HG03520 (cell line): ENCODE results near the gene TNN.
"Not testable (repeated sequence)": the region's sequence is repeated elsewhere in the genome, so short reads cannot be mapped to it uniquely, and the experiment has no call there.

Experiments used
- ATAC-seq: cut with Tn5 transposase; IDR thresholded peaks from one replicate; pipeline ENCODE4 v1.9.1; 2021; ENCODE audit warnings: mild to moderate bottlenecking, moderate library complexity; ENCODE audit not compliant: unreplicated experiment

The TNN gene

DNA sequence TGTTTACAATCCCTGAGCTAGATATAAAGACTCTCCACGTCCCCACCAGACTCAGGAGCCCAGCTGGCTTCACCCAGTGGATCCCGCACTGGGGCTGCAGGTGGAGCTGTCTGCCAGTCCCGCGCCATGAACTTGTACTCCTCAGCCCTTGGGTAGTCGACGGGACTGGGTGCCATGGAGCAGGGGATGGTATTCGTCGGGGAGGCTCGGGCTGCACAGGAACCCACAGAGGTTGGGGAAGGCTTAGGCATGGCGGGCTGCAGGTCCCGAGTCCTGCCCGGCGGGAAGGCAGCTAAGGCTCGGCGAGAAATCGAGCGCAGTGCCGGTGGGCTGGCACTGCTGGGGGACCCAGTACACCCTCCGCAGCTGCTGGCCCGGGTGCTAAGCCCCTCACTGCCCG lies 34.5 kb downstream of the TNN start:
- ATAC-seq: not testable (repeated sequence)

DNA sequence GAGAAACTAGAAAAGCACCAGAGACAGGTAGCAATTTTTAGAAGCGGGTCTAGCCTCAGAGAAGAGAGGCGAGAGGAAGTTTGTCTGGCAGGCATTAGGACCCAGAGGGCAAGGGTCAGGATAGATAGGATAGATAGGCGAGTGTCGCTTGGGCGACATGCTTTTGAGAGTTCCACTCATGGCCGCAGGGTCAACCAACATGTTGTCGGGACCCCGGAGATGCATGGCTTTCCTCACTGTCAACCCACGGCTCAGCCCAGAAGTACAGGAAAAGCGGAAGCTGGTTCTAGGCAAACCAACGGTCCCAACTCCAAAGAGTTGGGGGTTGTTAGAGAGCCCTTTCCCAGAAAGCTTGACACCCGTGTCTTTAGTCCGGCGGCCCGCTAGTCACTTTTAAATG lies 38.9 kb downstream of the TNN start:
- not testable (repeated sequence) for ATAC-seq

DNA sequence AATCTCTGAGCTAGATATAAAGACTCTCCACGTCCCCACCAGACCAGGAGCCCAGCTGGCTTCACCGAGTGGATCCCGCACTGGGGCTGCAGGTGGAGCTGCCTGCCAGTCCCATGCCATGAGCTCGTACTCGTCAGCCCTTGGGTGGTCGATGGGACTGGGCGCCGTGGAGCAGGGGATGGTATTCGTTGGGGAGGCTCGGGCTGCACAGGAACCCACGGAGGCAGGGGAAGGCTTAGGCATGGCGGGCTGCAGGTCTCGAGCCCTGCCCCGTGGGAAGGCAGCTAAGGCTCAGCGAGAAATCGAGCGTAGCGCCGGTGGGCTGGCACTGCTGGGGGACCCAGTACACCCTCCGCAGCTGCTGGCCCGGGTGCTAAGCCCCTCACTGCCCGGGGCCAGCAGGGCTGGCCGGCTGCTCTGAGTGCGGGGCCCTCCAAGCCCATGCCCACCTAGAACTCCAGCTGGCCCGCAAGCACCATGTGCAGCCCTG lies 40.7 kb downstream of the TNN start:
- ATAC-seq: not testable (repeated sequence)

- no peak for ATAC-seq
Observed at GRCh38 chr1:175114996-175115395, 47.4 kb downstream of the TNN start.

DNA sequence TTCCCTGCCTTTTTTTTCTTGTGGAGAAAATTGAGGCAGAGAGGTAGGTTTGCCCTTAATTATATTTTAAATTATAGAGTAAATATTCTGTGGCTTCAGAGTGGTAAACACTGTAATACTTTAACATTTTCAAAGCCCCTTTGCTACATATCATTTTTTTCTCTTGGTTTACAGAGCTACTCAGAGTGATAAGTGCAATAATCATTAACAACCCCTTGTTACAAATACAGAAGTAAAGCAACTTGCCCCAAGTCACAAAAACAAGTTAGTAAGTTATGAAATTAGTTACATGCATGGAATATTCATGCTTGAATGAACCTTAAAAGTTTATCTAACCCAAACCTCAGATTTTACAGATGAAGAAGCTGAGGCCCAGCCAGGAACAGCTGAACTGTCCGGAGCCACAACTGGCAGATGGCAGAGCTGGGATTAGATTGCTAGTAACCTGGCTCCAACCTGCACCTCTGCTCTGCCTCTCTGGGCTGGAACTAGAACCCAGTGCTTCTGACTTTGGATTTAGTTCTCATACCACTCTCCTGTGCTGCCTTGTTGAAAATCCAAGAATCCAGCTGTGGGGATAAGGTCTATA lies 48.7 kb downstream of the TNN start:
- no peak for ATAC-seq

- no peak for ATAC-seq
Observed at GRCh38 chr1:175116903-175117302, 49.3 kb downstream of the TNN start.

DNA sequence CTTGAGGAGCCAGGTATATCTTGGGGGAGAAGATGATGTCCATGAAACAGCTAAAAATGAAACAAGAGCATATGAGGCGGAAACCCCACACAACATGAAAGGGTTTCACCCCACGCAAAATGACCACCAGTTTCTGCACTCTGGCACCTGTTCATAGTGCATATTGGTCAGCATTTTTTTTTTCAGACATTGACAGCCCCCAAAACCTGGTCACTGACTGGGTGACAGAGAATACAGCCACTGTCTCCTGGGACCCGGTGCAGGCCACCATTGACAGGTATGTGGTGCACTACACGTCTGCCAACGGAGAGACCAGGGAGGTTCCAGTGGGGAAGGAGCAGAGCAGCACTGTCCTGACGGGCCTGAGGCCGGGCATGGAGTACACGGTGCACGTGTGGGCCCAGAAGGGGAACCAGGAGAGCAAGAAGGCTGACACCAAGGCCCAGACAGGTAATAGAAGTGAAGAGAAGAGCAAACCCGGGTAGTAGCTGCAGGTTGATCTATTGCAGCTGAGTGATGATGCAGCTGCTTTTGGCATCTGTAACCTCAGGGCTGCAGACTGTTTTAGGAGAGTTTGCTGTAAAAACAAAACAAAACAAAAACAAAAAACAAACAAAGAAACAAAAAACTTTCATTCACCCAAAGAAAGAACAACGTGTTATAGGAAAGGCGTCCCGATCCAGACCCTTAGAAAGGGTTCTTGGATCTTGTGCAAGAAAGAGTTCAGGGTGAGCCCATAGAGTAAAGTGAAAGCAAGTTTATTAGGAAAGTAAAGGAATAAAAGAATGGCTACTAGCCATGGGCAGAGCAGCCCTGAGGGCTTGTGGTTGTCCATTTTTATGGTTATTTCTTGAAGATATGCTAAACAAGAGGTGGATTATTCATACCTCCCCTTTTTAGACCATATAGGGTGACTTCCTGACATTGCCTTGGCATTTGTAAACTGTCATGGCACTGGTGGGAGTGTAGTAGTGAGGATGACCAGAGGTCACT lies 51.0 kb downstream of the TNN start:
- ATAC-seq: no peak

GRCh38 chr1:175120511-175120910 lies 52.9 kb downstream of the TNN start:
- no peak for ATAC-seq

- no peak for ATAC-seq
Observed at GRCh38 chr1:175124861-175125260, 57.2 kb downstream of the TNN start.

- ATAC-seq: no peak
Observed at GRCh38 chr1:175126347-175126746, 58.7 kb downstream of the TNN start.

- ATAC-seq: no peak
Observed at GRCh38 chr1:175127565-175127964, 59.9 kb downstream of the TNN start.

DNA sequence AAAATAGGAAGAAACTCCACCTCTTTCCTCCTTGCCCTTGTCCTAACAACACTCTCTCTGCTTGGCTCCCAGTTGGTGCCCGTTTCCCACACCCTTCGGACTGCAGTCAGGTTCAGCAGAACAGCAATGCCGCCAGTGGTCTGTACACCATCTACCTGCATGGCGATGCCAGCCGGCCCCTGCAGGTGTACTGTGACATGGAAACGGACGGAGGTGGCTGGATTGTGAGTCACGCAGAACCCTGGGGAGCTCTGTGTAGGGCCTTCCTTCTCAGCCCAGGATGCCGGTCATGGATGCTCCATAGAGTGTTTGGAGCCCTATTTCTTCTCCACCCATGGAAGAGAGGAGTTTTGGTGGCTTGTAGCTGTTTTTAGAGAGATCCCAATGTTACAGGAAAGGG lies 60.9 kb downstream of the TNN start:
- ATAC-seq: no peak

- ATAC-seq: no peak
Observed at GRCh38 chr1:175129182-175129581, 61.5 kb downstream of the TNN start.

DNA sequence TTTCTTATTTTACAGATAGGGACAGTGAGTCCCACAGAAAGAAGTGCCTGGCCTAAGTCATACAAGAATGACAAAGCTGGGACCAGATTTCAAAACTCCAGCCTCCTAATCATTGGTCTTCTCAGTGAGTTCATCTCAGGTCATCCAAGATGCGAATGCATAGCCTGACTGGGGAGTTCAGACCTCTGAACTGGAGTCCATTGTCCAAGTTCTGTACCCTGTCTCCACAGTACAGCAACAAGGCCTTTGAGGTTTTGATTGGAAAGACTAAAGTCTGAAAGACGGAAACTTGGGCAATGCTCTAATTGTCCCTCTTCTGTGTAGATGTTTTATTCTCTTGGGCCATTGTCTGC lies 62.0 kb downstream of the TNN start:
- no peak for ATAC-seq

- ATAC-seq: no peak
Observed at GRCh38 chr1:175129997-175130648, 62.5 kb downstream of the TNN start.

DNA sequence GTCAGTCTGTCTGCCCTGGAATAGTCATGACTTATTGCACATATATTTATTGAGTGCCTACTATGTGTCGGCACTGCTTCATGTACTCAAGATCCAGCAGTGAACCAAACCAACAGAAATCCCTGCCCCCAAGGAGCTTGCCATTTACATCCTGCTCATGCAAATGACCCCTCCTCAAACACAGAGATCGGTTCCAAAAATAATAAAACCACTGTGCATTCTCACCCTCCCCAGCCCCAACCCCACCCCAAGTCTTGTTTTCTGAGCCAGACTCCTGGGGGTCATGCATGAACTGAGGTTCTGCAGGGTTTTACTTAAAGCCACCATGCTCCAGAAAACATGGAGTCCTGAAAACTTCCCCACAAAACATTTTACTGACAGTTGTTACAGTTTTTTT lies 63.0 kb downstream of the TNN start:
- ATAC-seq: no peak

- no peak for ATAC-seq
Observed at GRCh38 chr1:175131095-175131494, 63.5 kb downstream of the TNN start.

DNA sequence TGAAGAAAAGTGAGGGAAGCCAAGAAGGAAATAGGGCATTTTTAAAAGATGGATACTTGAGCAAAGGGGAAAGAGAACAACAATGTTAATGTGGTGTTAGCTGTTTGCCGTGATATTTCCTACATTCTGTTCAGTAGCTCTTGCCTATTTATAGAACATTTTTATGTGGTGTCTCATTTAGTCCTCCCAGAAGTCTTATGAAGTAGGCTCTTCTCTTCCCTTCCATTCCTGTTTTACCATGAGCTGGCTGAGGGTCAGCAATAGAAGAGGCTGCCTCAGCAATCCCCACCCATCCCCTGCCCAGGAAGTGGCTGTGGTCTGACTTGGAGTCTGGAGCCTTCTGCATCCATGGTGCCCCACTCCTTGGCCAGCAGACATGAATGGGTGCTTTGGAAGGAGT lies 64.8 kb downstream of the TNN start:
- ATAC-seq: no peak

DNA sequence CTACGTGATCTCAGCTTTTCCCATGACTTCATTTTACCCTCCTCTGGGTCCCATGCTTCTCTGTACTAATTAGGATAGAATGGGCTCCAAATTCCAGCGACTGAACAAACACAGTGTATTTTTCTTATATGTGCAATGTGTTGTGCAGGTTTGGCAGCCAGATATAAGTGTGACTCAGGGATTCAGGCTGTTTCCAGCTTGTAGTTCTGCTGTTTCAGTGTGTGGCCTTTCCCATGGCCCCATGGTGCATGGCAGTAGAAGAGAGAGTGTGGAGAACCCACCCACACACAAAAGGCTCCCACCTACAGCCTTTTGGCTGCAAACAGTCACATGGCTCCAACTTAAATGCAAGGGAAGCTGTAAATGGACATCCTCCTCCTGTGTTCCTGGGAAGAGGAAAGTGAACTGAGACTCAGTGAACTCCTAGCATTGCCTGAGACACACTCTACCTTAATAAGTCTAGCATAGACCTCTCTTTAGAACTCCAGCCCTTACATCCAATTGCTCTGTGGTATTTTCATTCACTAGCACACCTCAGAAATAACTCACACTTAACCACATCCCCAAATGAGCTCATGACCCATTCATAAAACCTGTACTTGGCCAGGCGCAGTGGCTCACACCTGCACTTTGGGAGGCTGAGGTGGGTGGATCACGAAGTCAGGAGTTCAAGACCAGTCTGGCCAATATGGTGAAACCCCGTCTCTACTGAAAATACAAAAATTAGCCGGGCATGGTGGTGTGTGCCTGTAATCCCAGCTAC lies 66.2 kb downstream of the TNN start:
- peak; percentile 43 for ATAC-seq

DNA sequence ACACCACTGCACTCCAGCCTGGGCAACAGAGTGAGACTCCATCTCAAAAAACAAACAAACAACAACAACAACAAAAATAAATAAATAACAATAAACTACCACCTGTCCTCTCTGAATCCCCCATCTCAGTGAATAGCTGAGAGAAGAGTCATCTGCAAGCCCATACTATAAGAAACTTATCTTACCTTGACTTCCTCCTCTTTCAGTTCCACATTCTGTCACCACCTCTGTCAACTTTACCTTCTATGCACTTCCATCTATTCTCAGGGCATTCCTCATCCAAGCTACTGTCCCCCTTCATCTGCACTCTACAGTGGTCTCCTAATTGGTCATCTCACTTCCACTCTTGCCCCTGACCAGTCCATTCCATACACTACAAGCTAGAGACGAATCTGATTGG lies 66.9 kb downstream of the TNN start:
- no peak for ATAC-seq

DNA sequence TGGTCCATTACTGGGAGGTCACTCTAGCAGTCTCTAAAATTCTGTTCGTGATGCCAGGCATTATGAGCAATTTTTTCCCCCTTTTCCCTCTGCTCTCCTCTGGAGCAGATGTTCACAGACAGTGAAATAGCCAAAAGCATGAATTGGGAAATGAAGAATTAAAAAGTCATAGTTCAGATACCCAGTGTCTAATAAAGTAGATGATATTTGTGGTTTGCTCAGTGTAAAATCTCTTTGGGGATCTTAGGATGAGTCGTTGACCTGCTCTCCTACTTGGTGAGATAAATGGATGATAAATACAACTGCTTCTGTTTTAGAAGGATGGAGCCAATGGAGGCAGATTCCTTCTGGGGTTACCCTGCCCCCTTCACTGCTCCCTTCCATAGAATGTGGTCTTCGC lies 68.6 kb downstream of the TNN start:
- ATAC-seq: no peak
